Right ventricle myocardium inferior (tissue), 1 donor: ENCODE data around the gene ATCAY. TPM values are rescaled to one million over a fixed set of nuclear protein-coding genes. Genes with fewer than 3 reads are reported as not detected.
"Not testable (repeated sequence)": the region's sequence is repeated elsewhere in the genome, so short reads cannot be mapped to it uniquely, and the experiment has no call there.

Experiments used
- ATAC-seq: fragments of 200-7000 bp; cut with Tn5 transposase; one replicate; pipeline ENCODE4 v1.9.1; 2020; ENCODE audit warnings: mild to moderate bottlenecking, moderate library complexity
- DNase-seq: peaks from one replicate; pipeline ENCODE4 v3.0.0; 2021; ENCODE audit errors: missing footprints
- intact Hi-C: fragments of 100-400 bp; cut with DNase I; formaldehyde crosslinking; loops from one replicate; pipeline ENCODE4 v1.11.0; 2022
- total RNA-seq: library from RNA; stranded (reverse); fragmentation: NEBNext Ultra II Directional; extraction: Animal tissue kit (Norgen Biotek cat#: 25700); gene quantifications from one replicate; pipeline ENCODE4 v1.2.1, GENCODE V29; 2021
- donor health status: DM: no; HTN: yes; CAD: no; lungs with severe emphysema.

The ATCAY gene
- total RNA-seq, 1 donor from 2014 or later: not detected

- ATAC-seq (peak; percentile 5), DNase-seq (no peak)
- intact Hi-C loops: loop anchor here (10.0 kb wide), 1 partner anchor 196 kb away; the partner anchor contains the start of genes APBA3 and MRPL54
These were observed 80.5 kb downstream of the ATCAY start for GRCh38 chr19:3961007-3961406.

GRCh38 chr19:3963458-3964255 lies 83.2 kb downstream of the ATCAY start:
- intact Hi-C loops: loop anchor here (10.0 kb wide), 1 partner anchor 199 kb away; the partner anchor contains the start of genes APBA3 and MRPL54
- DNase-seq (no peak), ATAC-seq (no peak)

GRCh38 chr19:3964256-3965194 lies 84.0 kb downstream of the ATCAY start:
- no peak for DNase-seq
- intact Hi-C loops: loop anchor here (5.0 to 10.0 kb wide), 2 partner anchors 32 to 200 kb away; partner anchors contain the start of genes APBA3, MRPL54 and NMRK2
- ATAC-seq: no peak

GRCh38 chr19:3966051-3967017 lies 85.8 kb downstream of the ATCAY start:
- ATAC-seq (no peak), DNase-seq (no peak)
- intact Hi-C loops: loop anchor here (5.0 to 10.0 kb wide), 2 partner anchors 34 to 202 kb away; partner anchors contain the start of genes APBA3, MRPL54 and NMRK2

- intact Hi-C loops: loop anchor here (5.0 to 10.0 kb wide), 2 partner anchors 36 to 203 kb away; partner anchors contain the start of genes APBA3, MRPL54 and NMRK2
- ATAC-seq: not testable (repeated sequence)
- DNase-seq: peak; percentile 41
These were observed 87.5 kb downstream of the ATCAY start for GRCh38 chr19:3967983-3968382.

GRCh38 chr19:3968556-3969434 lies 88.3 kb downstream of the ATCAY start:
- DNase-seq: peak; percentile 91
- intact Hi-C loops: loop anchor here (5.0 to 10.0 kb wide), 2 partner anchors 36 to 204 kb away; partner anchors contain the start of genes APBA3, MRPL54 and NMRK2
- peak; percentile 87 for ATAC-seq

- ATAC-seq (no peak), DNase-seq (peak; percentile 51)
- intact Hi-C loops: loop anchor here (2.0 to 10.0 kb wide), 3 partner anchors 15 to 205 kb away; partner anchors contain the start of genes APBA3, EEF2, MRPL54 and NMRK2
These were observed 89.2 kb downstream of the ATCAY start for GRCh38 chr19:3969435-3970312.

GRCh38 chr19:3970313-3970807 lies 89.9 kb downstream of the ATCAY start:
- ATAC-seq: no peak
- no peak for DNase-seq
- intact Hi-C loops: loop anchor here (2.0 kb wide), 1 partner anchor 14 kb away; the partner anchor contains the start of gene EEF2

- intact Hi-C loops: loop anchor here (2.0 kb wide), 1 partner anchor 14 kb away; the partner anchor contains the start of gene EEF2
- DNase-seq (peak; percentile 97), ATAC-seq (peak; percentile 88)
These were observed 90.5 kb downstream of the ATCAY start, which contains the start of gene DAPK3 for GRCh38 chr19:3970808-3971598. TSS of gene DAPK3 (minus strand) at chr19:3971099. CDS start at chr19:3969735, 1,364 bp downstream.

- DNase-seq (peak; percentile 2), ATAC-seq (no peak)
- intact Hi-C loops: no loop called here
These were observed 94.7 kb downstream of the ATCAY start for GRCh38 chr19:3975144-3975543.

GRCh38 chr19:3975637-3976087 lies 95.2 kb downstream of the ATCAY start:
- no peak for ATAC-seq
- peak; percentile 43 for DNase-seq
- intact Hi-C loops: no loop called here

GRCh38 chr19:3976495-3977241 lies 96.2 kb downstream of the ATCAY start:
- DNase-seq (peak; percentile 65), ATAC-seq (peak; percentile 13)

More at GRCh38 chr19:3976495-3977241, 96.2 kb downstream of the ATCAY start:
- intact Hi-C loops: no loop called here
